Ecto neural progenitor cell (in vitro differentiated cells): ENCODE results near the gene C1orf174.
A peak's percentile ranks its signal among the peaks of the same experiment; 100 is the strongest.
"Not testable (repeated sequence)": the region's sequence is repeated elsewhere in the genome, so short reads cannot be mapped to it uniquely, and the experiment has no call there.

ENCODE experiments used
- DNase-seq: peaks from one replicate; pipeline ENCODE4 v3.0.0-alpha.2; 2018; ENCODE audit warnings: low spot score

The C1orf174 gene

DNA sequence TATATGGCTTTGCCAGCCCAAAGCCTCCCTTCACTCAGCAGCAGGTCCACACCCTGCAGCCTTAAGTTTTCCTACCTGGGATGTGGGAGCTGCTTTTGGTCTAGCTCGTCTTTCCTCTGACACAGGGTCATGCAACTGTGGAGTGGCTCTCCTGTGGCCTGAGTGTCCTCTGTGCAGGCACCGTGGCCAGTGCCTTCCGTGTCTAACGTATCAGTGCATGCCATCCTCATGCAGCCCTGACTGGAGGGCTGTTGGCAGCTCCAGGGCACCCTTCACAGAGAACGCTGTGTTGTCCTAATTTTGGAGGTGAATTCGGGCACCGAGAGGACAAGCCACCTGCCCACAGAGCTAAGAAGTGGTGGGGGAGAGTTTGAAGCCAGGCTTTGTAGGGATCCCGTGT lies 25.7 kb upstream of the C1orf174 start:
- DNase-seq, result no peak

- no peak for DNase-seq
Measured at GRCh38 chr1:3925256-3925655, 25.2 kb upstream of the C1orf174 start.

- no peak for DNase-seq
Measured at GRCh38 chr1:3924825-3925220, 24.8 kb upstream of the C1orf174 start.

GRCh38 chr1:3924186-3924824 lies 24.2 kb upstream of the C1orf174 start:
- no peak for DNase-seq

DNA sequence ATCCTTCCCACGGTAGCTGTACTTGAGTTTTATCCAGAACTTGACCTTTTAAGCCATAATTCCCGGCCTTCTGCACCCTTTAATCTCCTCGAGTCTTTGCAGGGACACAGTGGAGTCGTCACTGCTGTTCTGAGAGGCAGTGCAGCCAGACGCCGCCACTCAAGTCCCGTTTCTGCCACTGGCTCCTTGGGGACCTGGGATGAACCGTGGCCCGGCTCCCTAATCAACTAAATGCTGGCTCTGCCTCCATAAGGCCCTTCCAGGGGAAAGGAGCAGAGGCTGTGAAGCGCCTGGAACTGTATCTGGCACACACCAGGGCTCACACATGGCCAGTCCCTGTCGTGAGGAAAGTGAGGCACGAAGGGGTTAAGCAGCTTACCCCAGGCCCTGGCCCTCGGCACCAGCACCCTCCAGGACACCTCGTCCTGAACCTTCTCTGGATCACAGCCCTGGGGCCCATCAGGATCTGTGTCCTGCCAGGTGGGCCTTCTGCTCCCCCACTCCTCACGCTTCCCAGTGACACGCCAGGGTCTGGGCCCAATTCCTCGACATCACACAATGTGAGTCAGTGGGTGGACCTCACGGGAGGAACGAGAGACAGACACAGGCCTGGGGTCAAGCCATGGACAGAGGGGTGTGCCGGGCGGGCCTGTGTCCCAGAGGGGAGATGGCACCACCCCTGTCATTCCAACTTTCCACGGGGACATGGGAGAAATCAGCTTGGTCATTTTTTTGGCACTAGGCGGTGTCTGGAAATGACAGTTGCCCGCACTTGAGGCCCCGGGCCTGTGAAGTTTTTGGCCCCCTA lies 23.5 kb upstream of the C1orf174 start:
- DNase-seq, result no peak

DNA sequence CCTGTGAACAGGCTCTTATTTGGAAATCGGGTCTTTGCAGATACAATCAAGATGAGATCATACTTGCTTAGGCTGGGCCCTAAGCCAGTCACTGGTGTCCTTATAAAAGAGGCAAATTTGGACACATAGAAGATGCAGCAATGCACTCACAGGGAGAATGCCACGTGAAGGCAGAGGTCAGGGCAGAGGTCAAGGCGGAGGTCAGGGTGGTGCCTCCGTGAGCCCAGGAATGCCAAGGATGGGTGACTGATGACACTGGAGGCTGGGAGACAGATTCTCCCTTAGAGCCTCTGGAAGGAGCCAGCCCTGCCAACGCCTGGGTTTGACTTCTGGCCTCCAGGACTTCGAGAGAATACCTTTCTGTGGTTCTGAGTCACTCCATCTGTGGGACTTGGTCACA lies 22.8 kb upstream of the C1orf174 start:
- no peak for DNase-seq

DNA sequence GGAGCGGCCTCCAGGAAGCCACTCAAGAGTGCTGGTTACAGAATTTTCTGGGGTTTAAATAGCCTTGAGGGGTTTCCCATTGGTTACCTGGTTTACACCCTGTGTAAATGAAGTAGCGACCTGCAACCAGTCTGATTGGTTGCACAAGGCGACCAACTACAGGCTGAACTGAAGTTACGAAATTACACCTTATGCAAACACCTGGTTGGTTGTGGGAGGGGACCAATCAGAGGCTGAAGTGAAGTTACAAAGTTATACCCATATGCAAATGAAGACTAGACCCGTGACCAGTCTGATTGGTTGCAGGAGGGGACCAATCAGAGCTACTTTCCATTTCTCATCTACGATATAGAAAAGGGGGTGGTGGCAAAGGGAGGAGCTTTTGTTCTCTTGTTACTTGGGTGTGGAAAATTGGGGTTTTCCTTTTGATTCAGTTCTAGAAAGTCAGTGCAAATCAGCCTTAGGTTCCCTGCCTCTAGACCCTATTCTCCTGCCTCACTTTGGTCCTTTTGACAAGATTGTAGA lies 22.2 kb upstream of the C1orf174 start:
- DNase-seq, result no peak

GRCh38 chr1:3921765-3922164 lies 21.7 kb upstream of the C1orf174 start:
- DNase-seq, result no peak

- DNase-seq, result no peak
Measured at GRCh38 chr1:3919706-3920105, 19.6 kb upstream of the C1orf174 start.

DNA sequence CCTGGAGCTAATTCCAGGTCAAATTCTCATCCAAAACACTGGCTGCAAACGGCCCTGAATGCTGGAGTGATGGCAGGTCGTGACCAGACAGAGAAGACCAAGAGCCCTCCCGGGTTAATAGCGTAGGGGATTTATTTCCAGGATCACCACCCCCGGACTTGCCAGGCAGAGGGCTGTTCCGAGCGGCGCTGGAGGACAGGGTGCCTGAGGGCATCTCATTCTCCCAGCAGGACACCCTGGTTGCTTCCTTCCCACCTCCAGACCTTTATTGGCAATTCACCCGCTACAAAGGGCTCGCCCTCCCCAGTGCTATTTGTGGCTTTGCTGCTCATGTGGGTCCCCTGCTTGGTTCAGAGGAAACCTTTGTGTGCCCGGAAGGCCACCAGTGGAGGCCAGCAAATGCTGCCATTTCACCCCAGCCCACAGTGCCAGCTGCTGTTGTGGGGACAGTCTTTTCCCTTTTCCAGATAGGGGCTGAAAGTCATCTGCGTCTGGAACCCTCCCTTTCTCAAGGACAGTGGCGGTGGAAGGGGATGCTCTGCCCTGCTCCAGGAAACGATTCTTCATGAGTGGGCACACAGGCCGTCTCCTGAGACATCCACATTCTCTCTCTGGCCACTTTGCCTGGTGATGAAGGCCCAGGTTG lies 19.0 kb upstream of the C1orf174 start:
- DNase-seq, result no peak

DNA sequence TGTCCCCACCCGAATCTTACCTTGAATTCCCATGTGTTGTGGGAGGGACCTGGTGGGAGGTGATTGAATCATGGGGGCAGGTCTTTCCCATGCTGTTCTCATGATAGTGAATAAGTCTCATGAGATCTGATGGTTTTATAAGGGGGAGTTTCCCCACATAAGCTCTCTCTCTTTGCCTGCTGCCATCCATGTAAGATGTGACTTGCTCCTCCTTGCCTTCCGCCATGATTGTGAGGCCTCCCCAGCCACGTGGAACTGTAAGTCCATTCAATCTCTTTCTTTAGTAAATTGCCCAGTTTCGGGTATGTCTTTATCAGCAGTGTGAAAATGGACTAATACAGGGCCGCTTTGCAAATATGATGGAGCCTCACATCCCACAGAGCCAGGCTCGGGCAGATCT lies 18.3 kb upstream of the C1orf174 start:
- DNase-seq, result not testable (repeated sequence)

- DNase-seq, result no peak
Measured at GRCh38 chr1:3917761-3918160, 17.7 kb upstream of the C1orf174 start.

GRCh38 chr1:3915551-3916121 lies 15.6 kb upstream of the C1orf174 start:
- no peak for DNase-seq

DNA sequence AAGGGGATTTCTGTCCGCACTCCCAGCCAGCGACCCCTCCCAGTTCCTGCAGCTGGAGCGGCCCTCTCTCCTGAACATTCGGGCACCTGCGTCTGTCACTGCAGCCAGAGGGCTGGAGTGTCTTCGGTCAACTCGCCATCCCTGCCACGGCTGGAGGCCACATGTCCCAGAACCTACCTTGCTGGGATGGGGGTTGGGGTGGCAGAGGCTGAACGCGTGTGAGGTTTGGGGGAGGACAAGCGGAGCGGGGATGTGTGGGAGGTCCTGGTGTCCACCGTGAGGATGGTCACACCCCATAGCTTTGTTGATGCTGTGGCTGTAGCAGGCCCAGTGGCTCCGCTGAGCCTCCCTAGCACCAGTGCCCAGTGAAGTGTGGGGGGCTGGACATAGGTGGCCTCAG lies 14.8 kb upstream of the C1orf174 start:
- no peak for DNase-seq

DNA sequence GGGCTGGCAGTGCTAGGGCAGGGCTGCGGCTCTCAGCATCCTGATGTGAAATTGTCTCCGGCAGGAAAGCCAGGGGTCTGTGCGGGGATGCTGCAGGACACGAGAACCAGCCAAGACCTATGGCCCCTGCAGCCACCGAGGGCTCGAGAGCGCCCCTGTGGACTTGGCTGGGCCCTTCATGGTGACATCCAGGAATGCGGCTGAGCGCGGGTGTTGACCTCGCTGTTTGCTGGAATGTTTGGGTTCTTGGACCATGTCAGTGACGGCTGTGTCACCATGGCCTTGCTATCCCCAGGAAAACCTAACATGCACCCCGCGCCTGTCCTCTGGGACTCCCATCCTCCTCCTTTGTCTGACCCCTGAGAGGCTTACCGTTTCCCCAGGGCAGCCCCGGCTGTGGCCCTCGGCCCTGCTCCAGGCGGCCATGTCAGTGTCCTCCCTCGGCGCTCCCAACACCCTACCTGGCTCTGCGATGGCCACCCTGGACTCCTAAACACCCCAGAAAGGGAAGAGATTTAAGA lies 14.3 kb upstream of the C1orf174 start:
- no peak for DNase-seq

DNA sequence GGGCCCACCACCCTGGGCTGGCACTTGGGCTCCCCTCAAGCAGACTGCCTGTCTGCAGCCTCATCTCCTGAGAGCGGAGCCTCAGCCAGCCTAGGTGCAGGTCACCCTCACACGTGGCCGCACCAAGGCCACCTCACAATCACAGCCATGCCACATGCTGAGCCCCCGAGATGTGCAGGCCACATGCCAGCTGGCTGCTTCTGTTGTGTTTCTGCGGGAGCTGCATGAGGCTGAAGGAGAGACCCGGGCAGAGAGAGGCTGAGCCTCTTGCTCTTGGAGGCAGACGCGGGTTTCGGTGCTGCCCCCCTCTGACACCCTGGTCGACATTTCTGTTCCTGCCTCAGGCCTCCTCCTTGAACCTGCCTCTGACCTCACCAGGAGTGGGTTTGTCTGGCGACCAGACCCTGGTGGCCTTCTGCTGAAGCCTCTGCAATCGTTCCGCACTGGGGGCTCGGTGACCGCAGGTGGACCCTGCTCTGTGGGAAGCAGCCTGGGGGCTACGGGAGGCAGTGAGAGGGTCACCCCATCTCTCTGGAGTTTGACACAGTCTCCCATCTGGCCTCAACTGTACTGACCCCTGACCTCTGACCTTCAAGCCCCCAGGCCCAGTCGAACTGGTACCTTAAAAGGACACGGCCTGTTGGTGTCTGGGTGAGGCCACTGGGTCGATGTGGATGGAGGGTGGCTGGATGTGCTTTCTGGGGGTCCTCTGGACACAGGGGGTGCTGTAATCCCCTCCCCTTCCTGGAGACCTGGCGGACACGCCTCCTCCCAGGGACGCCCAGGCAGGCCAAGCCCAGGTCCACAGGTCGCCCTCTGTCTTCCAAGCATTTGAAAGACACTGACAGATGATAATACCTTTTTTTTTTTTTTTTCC lies 13.0 kb upstream of the C1orf174 start:
- DNase-seq, result no peak

DNA sequence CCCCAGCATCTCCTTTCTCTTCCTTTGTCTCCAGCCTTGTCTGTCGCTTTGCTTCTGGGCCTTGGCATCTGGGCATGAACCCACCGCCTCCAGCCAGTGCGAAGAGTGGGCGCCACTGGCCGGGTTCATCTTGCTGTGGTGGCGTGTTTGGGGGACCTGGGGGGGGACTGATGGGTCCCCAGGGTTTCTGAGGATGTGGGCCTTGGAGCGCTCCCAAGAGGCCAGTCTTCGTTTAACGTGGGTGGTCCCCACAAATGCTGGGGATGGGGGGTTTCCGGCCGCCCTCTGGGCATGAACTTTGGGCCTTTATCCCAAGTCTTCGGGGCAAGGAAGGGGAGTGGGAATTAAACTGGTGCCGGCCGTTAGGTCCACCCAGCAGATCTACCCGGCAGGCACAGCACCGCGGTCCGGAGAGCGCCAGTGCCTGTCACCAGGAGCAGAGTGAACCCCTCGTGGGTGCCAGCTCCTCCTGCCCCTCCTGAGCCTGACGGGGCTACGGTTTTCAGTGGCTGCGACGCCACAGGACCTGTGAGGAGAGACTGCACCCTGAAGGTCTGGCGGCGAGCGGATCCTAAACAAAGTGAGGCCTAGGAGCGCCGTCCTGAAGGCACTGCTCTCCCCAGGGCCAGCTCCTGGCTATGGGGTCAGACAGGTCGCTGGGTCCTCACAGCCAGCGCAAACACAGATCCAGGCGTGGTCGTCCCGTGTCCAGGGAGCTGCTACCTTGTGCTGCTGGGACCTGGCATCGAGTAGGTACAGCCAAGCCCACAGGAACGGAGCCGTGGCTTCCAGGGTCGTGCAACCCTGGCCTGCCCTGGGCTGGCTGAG lies 12.1 kb upstream of the C1orf174 start:
- DNase-seq, result no peak

- peak; percentile 91 for DNase-seq
Measured at GRCh38 chr1:3910857-3911845, 11.1 kb upstream of the C1orf174 start.

GRCh38 chr1:3910049-3910731 lies 10.1 kb upstream of the C1orf174 start:
- no peak for DNase-seq
